GM18499 (cell line): ENCODE data around the gene AP5B1.
"Not testable (repeated sequence)": the region's sequence is repeated elsewhere in the genome, so short reads cannot be mapped to it uniquely, and the experiment has no call there.

ENCODE experiments used
- ATAC-seq: cut with Tn5 transposase; IDR thresholded peaks from one replicate; pipeline ENCODE4 v1.9.1; 2021; ENCODE audit warnings: moderate number of reproducible peaks; ENCODE audit not compliant: insufficient read depth, unreplicated experiment

Gene AP5B1

DNA sequence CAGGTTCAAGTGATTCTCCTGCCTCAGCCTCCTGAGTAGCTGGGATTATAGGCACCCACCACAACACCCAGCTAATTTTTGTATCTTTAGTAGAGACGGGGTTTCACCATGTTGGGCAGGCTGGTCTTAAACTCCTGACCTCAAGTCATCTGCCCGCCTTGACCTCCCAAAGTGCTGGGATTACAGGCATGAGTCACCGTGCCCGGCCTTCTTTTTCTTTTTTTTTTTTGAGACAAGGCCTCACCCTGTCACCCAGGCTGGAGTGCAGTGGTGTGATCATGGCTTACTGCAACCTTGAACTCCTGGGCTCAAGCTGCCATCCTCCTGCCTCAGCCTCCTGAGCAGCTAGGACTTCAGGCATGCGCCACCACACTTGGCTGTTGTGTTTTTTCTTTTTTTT is 13.0 kb downstream of the AP5B1 start:
- not testable (repeated sequence) for ATAC-seq

DNA sequence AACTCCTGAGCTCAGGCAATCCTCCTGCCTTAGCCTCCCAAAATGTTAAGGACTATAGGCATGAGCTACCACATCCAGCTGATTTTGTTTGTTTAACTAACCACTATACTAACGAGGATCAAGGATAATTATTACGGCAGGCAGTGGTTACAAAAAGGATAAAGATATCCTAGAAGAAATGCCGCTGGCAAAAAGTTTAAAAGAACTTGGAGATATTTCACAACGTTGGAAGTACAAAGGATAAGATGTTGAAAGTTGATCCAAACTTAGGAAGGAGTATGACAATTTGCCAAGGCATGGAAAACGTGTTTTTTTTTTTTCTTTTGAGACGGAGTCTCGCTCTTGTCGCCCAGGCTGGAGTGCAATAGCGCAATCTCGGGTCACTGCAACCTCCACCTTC is 13.4 kb downstream of the AP5B1 start:
- ATAC-seq: no peak

DNA sequence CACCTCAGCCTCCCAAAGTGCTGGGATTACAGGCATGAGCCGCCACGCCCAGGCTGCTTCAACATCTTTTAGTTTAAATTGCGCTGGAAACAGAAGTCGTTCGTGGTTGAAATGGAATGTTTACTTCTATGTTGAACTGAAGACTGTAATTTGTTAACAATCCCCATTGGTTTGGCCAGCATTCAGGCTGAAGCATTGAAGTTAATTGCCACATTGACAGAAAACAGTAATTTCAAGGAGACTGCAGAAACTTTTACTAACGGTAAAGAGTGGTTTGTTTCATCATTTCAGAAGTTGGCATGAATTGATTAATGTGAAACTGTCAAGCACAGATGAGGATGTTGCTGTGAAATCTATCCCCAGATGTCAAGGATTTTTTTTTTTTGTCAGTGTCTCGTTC is 14.2 kb downstream of the AP5B1 start:
- no peak for ATAC-seq

- no peak for ATAC-seq
Observed at GRCh38 chr11:65764434-65764833, 16.3 kb downstream of the AP5B1 start.

DNA sequence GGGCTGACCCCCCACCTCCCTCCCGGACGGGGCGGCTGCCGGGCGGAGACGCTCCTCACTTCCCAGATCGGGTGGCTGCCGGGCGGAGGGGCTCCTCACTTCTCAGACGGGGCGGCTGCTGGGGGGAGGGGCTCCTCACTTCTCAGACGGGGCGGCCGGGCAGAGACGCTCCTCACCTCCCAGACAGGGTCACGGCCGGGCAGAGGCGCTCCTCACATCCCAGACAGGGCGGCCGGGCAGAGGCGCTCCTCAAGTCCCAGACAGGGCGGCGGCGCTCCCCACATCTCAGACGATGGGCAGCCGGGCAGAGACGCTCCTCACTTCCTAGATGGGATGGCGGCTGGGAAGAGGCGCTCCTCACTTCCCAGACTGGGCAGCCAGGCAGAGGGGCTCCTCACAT is 18.0 kb downstream of the AP5B1 start:
- not testable (repeated sequence) for ATAC-seq

- ATAC-seq: not testable (repeated sequence)
Observed at GRCh38 chr11:65762169-65762568, 18.6 kb downstream of the AP5B1 start.

- ATAC-seq: no peak
Observed at GRCh38 chr11:65745049-65745448, 35.7 kb downstream of the AP5B1 start.

GRCh38 chr11:65744699-65745042 is 36.1 kb downstream of the AP5B1 start:
- ATAC-seq: no peak

DNA sequence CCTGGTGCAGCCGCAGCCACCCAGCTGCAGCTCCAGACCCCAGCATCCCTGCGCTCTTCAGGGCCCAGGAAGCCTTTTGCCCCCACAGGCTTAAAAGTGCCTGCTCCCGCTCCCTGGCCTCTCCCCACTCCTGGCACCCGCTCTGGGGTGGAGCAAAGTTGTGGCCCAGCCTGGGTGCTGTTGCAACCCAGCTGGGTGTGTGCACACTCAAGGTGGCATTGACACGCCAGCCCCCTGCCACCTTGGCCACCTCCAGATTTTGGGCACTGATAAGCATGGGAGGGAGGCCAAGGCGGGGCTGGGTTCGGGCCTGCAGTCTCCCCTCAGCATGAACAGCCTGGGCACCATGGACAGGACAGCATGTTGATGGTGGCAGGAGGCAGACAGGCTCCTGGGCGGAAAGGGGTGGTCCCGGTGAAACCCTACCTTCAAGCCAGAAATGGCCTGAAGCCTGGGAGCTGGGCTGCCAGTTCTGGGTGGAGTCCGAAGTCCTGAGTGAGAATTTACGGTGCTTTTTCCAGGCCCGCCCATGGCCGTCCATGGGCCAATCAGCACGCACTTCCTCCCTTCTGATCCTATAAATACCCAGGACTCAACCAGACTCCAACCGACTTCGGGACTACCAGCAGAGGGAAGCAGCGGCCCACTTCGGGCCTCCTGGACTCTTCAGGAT is 36.6 kb downstream of the AP5B1 start:
- no peak for ATAC-seq

DNA sequence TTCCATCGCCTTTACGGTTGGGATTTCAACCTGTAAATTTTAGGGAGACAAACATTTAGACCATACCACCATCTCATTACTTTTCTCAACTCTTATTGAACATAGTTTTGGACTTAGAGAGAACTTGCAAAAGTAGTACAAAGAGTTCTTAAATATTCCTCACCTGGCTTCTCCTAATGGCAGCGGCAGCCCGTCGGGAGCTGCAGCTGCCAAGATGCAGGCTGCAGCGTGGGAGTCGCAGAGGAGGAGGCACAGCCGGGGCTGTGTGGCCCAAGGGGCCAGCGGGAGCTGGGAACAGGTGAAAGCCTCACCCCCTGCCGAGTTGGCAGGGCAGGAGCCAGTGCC is 37.1 kb downstream of the AP5B1 start:
- ATAC-seq: no peak

GRCh38 chr11:65742353-65742752 is 38.4 kb downstream of the AP5B1 start:
- no peak for ATAC-seq

GRCh38 chr11:65741185-65741584 is 39.6 kb downstream of the AP5B1 start:
- ATAC-seq: no peak

GRCh38 chr11:65739022-65739421 is 41.8 kb downstream of the AP5B1 start:
- no peak for ATAC-seq

DNA sequence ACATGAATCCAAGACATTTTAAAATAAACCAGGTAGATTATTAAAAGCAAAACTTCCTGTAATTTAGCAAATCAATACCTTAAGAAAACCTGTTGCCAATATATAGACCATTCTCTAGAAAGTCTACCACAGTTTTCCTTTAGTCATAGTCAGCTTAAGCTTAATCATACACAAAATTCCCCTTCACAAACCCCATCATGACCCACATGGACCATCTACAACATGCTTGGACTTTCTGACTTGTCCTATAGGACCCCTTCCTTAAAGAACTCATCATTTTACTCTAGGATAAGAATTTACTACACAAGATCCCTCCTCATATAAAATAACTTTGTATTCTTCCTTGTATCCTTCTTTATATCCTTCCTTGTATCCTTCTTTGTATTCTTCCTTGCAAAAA is 44.0 kb downstream of the AP5B1 start:
- ATAC-seq: no peak

- not testable (repeated sequence) for ATAC-seq
Observed at GRCh38 chr11:65735111-65735510, 45.7 kb downstream of the AP5B1 start.

GRCh38 chr11:65730461-65730860 is 50.3 kb downstream of the AP5B1 start:
- no peak for ATAC-seq

DNA sequence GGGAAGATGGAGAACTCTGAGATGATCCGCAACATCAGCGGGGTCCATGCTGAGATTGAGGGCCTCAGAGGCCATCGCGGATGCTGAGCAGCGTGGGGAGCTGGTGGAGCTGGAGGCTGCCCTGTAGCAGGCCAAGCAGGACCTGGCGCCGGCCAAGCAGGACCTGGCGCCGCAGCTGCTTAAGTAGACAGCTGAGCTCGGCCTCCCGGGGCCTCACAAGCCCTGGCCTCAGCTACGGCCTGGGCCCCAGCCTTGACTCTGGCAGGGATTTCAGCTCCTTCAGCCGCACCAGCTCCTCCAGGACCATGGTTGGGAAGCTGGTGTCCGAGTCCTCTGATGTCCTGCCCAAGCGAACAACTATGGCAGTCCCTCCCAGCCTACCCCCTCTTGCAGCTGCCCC is 52.9 kb downstream of the AP5B1 start:
- ATAC-seq: no peak

DNA sequence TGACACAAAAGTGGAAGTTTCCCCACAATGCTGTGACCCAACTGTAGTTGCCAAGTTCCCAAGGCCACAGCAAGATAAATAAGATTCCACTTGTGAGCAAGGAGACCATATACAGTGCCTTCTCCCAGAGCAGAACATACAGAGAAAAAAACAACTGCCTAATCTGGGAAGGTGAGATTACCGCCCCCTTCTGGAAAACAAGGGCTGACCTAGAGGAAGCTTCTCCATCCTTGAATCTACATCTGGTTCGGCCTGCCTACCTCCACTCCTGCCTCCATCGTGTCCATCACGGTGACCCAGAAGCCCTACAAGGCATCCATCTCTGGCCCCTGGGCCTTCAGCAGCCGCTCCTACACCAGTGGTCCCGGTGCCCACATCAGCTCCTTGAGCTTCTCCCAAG is 54.1 kb downstream of the AP5B1 start:
- ATAC-seq: no peak
